ENCODE results near the gene AMFR.
A peak's percentile ranks its signal among the peaks of the same experiment; 100 is the strongest.

AMFR gene

DNA sequence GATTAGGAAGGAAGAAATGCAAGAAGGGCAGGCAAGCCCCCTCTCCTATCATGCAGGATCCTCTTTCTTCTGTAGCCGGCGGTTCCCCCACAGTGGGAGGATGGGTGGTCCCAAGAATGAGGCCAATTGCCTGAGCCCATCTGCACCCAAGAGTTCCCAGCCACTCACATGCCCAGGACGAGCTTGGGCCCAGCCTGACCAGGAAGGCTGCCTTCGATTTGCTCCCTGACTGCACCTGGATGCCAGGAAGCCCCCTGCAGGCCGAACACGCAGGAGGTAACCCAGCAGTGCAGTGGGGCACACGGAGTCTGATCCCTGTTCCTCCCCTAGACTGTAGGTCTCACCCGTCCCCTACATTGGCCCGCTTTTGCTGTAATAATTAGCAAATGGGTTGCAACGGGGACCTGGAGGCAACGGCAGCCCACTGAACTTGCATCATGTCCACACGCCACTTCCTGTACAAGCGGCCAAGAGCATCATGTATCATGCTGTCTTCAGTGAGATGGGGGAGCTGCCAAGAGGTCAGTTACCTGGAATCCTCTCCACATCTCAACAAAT, 67.5 kb downstream of the AMFR start:
- Histone ChIP-seq H3K36me3 (peaks cover 15% of the 10 kb centered on the region), H3K27ac (peak overlapping the region; percentile 58), H3K4me3 (ENCODE audit: low read depth in 1 of 2, low read length in 1 of 2) (peak overlapping the region; percentile 46 to 62), H3K9me3 (no peaks in the 10 kb centered on the region), H3K4me1 (ENCODE audit: control insufficient read depth in 1 of 2, insufficient read depth in 1 of 2, low read depth in 1 of 2, low read length in 1 of 2) (peaks cover 23 to 24% of the 10 kb centered on the region in 2 experiments), H3K27me3 (no peaks in the 10 kb centered on the region)
- TF ChIP-seq, protein P1, sequence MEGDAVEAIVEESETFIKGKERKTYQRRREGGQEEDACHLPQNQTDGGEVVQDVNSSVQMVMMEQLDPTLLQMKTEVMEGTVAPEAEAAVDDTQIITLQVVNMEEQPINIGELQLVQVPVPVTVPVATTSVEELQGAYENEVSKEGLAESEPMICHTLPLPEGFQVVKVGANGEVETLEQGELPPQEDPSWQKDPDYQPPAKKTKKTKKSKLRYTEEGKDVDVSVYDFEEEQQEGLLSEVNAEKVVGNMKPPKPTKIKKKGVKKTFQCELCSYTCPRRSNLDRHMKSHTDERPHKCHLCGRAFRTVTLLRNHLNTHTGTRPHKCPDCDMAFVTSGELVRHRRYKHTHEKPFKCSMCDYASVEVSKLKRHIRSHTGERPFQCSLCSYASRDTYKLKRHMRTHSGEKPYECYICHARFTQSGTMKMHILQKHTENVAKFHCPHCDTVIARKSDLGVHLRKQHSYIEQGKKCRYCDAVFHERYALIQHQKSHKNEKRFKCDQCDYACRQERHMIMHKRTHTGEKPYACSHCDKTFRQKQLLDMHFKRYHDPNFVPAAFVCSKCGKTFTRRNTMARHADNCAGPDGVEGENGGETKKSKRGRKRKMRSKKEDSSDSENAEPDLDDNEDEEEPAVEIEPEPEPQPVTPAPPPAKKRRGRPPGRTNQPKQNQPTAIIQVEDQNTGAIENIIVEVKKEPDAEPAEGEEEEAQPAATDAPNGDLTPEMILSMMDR (IDR thresholded peaks at IDR 0.05) = no peak

DNA sequence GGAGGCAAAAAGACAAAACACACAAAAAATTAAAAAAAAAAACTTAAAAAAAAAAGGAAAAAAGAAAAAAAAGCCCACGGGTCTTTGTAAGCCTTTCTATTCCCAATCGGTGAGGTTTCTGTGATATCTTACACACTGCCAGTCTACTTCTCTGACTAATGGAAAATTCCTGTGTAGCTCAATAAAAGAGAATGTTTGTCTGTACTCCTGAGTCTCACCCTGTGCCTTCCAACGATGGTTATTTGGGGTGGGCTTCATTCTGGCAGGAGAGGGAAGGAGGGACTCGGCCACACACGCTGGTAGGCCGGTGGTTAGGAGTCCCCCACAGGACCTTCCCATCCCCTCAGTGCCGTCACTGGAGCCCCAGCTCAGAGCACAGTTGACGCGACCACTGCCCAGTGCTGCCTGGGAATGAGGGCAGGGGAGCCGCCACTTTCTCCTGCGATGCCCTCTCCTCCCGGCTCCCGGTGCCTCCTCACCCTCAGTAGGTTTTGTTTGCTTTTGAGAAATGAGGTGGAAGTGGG, 68.0 kb downstream of the AMFR start:
- H3K9me3 ChIP-seq = no peaks in the 10 kb centered on the region
- peak overlapping the region; percentile 46 to 62 for H3K4me3 ChIP-seq (ENCODE audit: low read depth in 1 of 2, low read length in 1 of 2)
- peaks cover 9% of the 10 kb centered on the region for H3K36me3 ChIP-seq
- H3K4me1 ChIP-seq (ENCODE audit: control insufficient read depth in 1 of 2, insufficient read depth in 1 of 2, low read depth in 1 of 2, low read length in 1 of 2) = peaks cover 23 to 24% of the 10 kb centered on the region in 2 experiments
- no peaks in the 10 kb centered on the region for H3K27me3 ChIP-seq
- TF ChIP-seq, protein P1 (IDR thresholded peaks at IDR 0.05) = no peak
- H3K27ac ChIP-seq = peak overlapping the region; percentile 58

DNA sequence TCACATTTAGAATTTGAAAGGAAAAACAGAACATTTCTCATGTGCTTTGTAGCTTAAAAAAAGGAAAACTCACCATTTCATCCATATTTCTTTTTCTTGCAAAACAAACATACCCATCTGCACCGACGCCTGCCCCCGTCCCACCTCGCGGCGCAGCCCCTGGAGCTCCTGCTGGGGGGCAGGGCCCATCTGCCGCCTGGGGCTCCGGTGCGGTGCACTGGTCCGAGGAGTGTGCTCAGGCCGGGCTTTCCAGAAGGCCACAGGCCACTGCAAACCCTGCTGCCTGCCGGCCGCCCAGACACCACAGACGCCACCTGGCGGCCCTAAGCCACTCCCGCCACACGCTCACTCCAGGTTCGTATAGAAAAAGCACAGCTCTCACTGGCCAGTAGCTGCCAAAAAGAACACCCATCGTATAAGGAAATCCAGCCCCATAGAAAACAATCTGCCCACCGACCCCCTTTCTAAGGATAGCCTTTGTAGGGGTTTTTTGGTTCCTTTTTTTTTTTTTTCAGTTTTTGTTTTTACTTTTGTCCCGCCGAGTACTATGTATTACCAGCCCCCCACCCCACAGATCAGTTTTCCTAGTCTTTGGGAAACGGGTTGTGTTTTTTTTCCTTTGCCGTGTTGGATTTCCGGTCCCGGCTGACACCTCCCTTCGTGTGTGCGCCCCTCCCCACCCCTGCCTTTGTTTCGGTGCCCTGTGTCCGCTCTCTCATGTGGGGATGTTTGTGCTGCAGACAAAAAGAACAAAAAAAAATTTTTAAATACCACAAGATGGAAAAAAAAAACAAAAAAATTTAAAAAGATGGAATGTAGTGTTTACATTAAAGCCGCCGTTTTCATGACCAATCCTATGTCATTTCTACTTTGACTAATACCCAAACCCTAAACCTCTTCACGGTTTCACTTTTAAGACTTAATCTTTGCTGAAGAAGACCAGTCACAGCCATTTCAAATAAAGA, 68.8 kb downstream of the AMFR start:
- Histone ChIP-seq H3K27ac (peak overlapping the region; percentile 58), H3K4me1 (ENCODE audit: control insufficient read depth in 1 of 2, insufficient read depth in 1 of 2, low read depth in 1 of 2, low read length in 1 of 2) (peaks cover 23 to 24% of the 10 kb centered on the region in 2 experiments), H3K4me3 (ENCODE audit: low read depth in 1 of 2, low read length in 1 of 2) (peak overlapping the region; percentile 46 to 62), H3K27me3 (no peaks in the 10 kb centered on the region), H3K36me3 (peaks cover 5% of the 10 kb centered on the region), H3K9me3 (no peaks in the 10 kb centered on the region)
- TF ChIP-seq, protein P1 (IDR thresholded peaks at IDR 0.05) = peak; percentile 54

DNA sequence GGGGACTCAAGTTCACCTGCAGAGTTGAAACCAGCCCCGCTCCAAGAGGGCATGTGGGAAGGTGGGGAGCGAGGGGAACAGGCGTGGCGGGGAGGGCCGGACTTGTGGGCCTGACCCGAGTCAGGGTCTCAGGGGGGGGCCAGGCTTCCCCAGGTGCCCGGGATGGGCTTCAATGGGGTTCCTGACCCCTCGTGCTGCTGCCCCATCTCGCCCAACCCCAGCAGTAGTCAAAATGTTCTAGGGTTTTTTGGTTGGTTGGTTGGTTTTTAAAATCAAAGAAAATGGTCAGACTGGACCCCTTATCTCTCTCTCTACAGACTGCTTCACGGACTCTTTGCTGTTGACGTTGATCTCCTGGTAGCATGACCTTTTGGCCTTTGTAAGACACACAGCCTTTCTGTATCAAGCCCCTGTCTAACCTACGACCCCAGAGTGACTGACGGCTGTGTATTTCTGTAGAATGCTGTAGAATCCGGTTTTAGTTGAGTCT, 69.5 kb downstream of the AMFR start:
- Histone ChIP-seq H3K27ac (no peak overlapping the region), H3K4me3 (ENCODE audit: low read depth in 1 of 2, low read length in 1 of 2) (peak overlapping the region; percentile 46 to 62), H3K9me3 (no peaks in the 10 kb centered on the region), H3K36me3 (peaks cover 3% of the 10 kb centered on the region), H3K4me1 (ENCODE audit: control insufficient read depth in 1 of 2, insufficient read depth in 1 of 2, low read depth in 1 of 2, low read length in 1 of 2) (peaks cover 23 to 24% of the 10 kb centered on the region in 2 experiments), H3K27me3 (no peaks in the 10 kb centered on the region)
- TF ChIP-seq, protein P1 (IDR thresholded peaks at IDR 0.05) = no peak

DNA sequence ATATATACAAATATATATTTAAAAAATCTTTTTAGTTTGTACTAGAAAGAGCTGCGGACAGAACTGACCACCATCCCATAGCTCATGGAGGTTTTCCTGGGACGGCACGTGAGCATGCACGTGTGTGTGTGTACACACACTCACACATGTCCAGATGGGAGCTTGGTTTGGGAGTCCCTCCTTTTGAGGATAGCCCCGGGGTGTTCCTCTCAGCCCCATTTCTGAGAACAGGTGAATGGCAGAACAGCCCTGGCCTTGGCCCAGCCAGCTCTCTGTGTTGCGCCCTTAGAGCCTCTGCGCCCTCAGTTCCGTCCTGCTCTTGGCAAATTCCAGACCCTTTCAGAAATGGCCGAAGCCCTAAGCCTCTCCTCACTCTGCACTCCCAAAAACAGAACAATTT, 70.1 kb downstream of the AMFR start:
- H3K9me3 ChIP-seq = no peaks in the 10 kb centered on the region
- H3K4me3 ChIP-seq (ENCODE audit: low read depth in 1 of 2, low read length in 1 of 2) = no peak overlapping the region
- no peaks in the 10 kb centered on the region for H3K27me3 ChIP-seq
- TF ChIP-seq, protein P1 (IDR thresholded peaks at IDR 0.05) = no peak
- peaks cover 23 to 24% of the 10 kb centered on the region in 2 experiments for H3K4me1 ChIP-seq (ENCODE audit: control insufficient read depth in 1 of 2, insufficient read depth in 1 of 2, low read depth in 1 of 2, low read length in 1 of 2)
- H3K27ac ChIP-seq = no peak overlapping the region
- H3K36me3 ChIP-seq = no peaks in the 10 kb centered on the region

Data from neutrophil (primary cell).